HepG2 (cell line): ENCODE results near the gene ATP13A1. TPM values are rescaled to one million over a fixed set of nuclear protein-coding genes. Genes with fewer than 3 reads are reported as not detected.

Experiments used
- GATAD2A ChIP-seq: IDR thresholded peaks from 2 replicates; pipeline ENCODE4 v1.6.1; 2016
- HDAC2 ChIP-seq: sonication (generic); formaldehyde crosslinking; IDR thresholded peaks from 2 replicates; pipeline ENCODE4 v1.4.0; 2020; ENCODE audit warnings: missing genetic modification reagents
- MEIS1 ChIP-seq: sonication (generic); formaldehyde crosslinking; IDR thresholded peaks from 2 replicates; pipeline ENCODE4 v1.9.0; 2021; ENCODE audit warnings: mild to moderate bottlenecking, missing genetic modification reagents, moderate library complexity, borderline replicate concordance
- MTF1 ChIP-seq: sonication (generic); formaldehyde crosslinking; IDR thresholded peaks from 2 replicates; pipeline ENCODE4 v1.5.0; 2020; ENCODE audit warnings: missing genetic modification reagents
- NAIF1 ChIP-seq: sonication (generic); formaldehyde crosslinking; IDR thresholded peaks from 2 replicates; pipeline ENCODE4 v1.5.0; 2020; ENCODE audit warnings: mild to moderate bottlenecking, missing genetic modification reagents, borderline replicate concordance
- NR2F2 ChIP-seq: IDR thresholded peaks from 2 replicates; pipeline ENCODE4 v1.6.1; 2012; ENCODE audit warnings: low read depth, inconsistent platforms, borderline replicate concordance
- POLR2AphosphoS2 ChIP-seq: IDR thresholded peaks from 2 replicates; pipeline ENCODE4 v1.6.1; 2011; ENCODE audit warnings: low read depth, low read length, improper control_type of control experiment
- RNF219 ChIP-seq: sonication (generic); formaldehyde crosslinking; IDR thresholded peaks from 2 replicates; pipeline ENCODE4 v1.5.0; 2020; ENCODE audit warnings: mild to moderate bottlenecking, missing genetic modification reagents
- ZBTB7B ChIP-seq: sonication (generic); formaldehyde crosslinking; IDR thresholded peaks from 2 replicates; pipeline ENCODE4 v1.4.0; 2020; ENCODE audit warnings: missing genetic modification reagents
- ZNF207 ChIP-seq: fragments of 450-650 bp; IDR thresholded peaks from 2 replicates; pipeline ENCODE4 v1.6.1; 2016; ENCODE audit warnings: antibody characterized with exemption, borderline replicate concordance
- ZNF547 ChIP-seq: sonication (generic); formaldehyde crosslinking; IDR thresholded peaks from 2 replicates; pipeline ENCODE4 v1.5.1; 2020; ENCODE audit warnings: mild to moderate bottlenecking, missing genetic modification reagents
- ZNF7 ChIP-seq: IDR thresholded peaks from 2 replicates; pipeline ENCODE4 v1.6.1; 2016; ENCODE audit warnings: missing biosample characterization, missing genetic modification reagents
- ZNF704 ChIP-seq: sonication (generic); formaldehyde crosslinking; IDR thresholded peaks from 2 replicates; pipeline ENCODE4 v1.8.1; 2023; ENCODE audit warnings: mild to moderate bottlenecking, inconsistent platforms, moderate library complexity, missing genetic modification reagents, borderline replicate concordance
- ZNF737 ChIP-seq: sonication (generic); formaldehyde crosslinking; IDR thresholded peaks from 2 replicates; pipeline ENCODE4 v1.5.0; 2020; ENCODE audit warnings: missing genetic modification reagents, mild to moderate bottlenecking, borderline replicate concordance
- polyA plus RNA-seq, 8 experiments: library from polyadenylated mRNA; depleted of rRNA in 3 of 8; stranded (reverse) in 7 of 8; unstranded in 1 of 8; fragments of >200 nt; fragmentation: Illumina TruSeq in 4 of 8; extraction: Trizol in 4 of 8; gene quantifications; 2 replicates each; pipeline versions ENCODE4 v1.2.1 to v1.2.3, GENCODE V29; 2011 to 2016; ENCODE audit warnings: low read depth in 4 of 8, missing spikeins in 1 of 8, mixed read lengths in 1 of 8; ENCODE audit not compliant: insufficient read depth in 1 of 8
- total RNA-seq, 5 experiments: library from RNA; depleted of rRNA; stranded (reverse); fragments of >200 nt; fragmentation: Illumina TruSeq; extraction: Trizol; gene quantifications; 2 replicates each; pipeline ENCODE4 v1.2.3, GENCODE V29; 2016; ENCODE audit warnings: low read depth in 1 of 5
- TF ChIP-seq, protein P1 (sequence below): sonication (generic); formaldehyde crosslinking; IDR thresholded peaks from 2 replicates; pipeline ENCODE4 v1.5.0; 2020; ENCODE audit warnings: mild to moderate bottlenecking, missing genetic modification reagents, borderline replicate concordance
- TF ChIP-seq, protein P2 (sequence below): sonication (generic); formaldehyde crosslinking; IDR thresholded peaks from 2 replicates; pipeline ENCODE4 v1.4.0; 2020; ENCODE audit warnings: mild to moderate bottlenecking, missing genetic modification reagents, borderline replicate concordance

Gene ATP13A1
- total and polyA plus RNA-seq, 2 of the 13 experiments (the other 11 are each of a cell fraction or from before 2014, with no cell fraction given) = 23.2 to 41.7 TPM

GRCh38 chr19:19668230-19669012, 4.9 kb upstream of the ATP13A1 start, which contains the start of gene ZNF101 (continued):
- TF ChIP-seq ZNF704 (CRISPR knock-in tag) = no peak; the same call in 1 of the 2 replicates
- TF ChIP-seq NR2F2 = peak; percentile 68; the same call in 1 of the 2 replicates
- TF ChIP-seq RNF219 (CRISPR knock-in tag) = 0 out of 2 replicates have a peak, but pooled peaks have one; percentile 58
- TF ChIP-seq, protein P1, sequence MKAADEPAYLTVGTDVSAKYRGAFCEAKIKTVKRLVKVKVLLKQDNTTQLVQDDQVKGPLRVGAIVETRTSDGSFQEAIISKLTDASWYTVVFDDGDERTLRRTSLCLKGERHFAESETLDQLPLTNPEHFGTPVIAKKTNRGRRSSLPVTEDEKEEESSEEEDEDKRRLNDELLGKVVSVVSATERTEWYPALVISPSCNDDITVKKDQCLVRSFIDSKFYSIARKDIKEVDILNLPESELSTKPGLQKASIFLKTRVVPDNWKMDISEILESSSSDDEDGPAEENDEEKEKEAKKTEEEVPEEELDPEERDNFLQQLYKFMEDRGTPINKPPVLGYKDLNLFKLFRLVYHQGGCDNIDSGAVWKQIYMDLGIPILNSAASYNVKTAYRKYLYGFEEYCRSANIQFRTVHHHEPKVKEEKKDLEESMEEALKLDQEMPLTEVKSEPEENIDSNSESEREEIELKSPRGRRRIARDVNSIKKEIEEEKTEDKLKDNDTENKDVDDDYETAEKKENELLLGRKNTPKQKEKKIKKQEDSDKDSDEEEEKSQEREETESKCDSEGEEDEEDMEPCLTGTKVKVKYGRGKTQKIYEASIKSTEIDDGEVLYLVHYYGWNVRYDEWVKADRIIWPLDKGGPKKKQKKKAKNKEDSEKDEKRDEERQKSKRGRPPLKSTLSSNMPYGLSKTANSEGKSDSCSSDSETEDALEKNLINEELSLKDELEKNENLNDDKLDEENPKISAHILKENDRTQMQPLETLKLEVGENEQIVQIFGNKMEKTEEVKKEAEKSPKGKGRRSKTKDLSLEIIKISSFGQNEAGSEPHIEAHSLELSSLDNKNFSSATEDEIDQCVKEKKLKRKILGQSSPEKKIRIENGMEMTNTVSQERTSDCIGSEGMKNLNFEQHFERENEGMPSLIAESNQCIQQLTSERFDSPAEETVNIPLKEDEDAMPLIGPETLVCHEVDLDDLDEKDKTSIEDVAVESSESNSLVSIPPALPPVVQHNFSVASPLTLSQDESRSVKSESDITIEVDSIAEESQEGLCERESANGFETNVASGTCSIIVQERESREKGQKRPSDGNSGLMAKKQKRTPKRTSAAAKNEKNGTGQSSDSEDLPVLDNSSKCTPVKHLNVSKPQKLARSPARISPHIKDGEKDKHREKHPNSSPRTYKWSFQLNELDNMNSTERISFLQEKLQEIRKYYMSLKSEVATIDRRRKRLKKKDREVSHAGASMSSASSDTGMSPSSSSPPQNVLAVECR (CRISPR knock-in tag) = peak; percentile 77; the same call in 1 of the 2 replicates
- TF ChIP-seq ZNF7 (CRISPR knock-in tag) = no peak
- 0 out of 2 replicates have a peak, but pooled peaks have one; percentile 36 for TF ChIP-seq ZNF547
- TF ChIP-seq, protein P2, sequence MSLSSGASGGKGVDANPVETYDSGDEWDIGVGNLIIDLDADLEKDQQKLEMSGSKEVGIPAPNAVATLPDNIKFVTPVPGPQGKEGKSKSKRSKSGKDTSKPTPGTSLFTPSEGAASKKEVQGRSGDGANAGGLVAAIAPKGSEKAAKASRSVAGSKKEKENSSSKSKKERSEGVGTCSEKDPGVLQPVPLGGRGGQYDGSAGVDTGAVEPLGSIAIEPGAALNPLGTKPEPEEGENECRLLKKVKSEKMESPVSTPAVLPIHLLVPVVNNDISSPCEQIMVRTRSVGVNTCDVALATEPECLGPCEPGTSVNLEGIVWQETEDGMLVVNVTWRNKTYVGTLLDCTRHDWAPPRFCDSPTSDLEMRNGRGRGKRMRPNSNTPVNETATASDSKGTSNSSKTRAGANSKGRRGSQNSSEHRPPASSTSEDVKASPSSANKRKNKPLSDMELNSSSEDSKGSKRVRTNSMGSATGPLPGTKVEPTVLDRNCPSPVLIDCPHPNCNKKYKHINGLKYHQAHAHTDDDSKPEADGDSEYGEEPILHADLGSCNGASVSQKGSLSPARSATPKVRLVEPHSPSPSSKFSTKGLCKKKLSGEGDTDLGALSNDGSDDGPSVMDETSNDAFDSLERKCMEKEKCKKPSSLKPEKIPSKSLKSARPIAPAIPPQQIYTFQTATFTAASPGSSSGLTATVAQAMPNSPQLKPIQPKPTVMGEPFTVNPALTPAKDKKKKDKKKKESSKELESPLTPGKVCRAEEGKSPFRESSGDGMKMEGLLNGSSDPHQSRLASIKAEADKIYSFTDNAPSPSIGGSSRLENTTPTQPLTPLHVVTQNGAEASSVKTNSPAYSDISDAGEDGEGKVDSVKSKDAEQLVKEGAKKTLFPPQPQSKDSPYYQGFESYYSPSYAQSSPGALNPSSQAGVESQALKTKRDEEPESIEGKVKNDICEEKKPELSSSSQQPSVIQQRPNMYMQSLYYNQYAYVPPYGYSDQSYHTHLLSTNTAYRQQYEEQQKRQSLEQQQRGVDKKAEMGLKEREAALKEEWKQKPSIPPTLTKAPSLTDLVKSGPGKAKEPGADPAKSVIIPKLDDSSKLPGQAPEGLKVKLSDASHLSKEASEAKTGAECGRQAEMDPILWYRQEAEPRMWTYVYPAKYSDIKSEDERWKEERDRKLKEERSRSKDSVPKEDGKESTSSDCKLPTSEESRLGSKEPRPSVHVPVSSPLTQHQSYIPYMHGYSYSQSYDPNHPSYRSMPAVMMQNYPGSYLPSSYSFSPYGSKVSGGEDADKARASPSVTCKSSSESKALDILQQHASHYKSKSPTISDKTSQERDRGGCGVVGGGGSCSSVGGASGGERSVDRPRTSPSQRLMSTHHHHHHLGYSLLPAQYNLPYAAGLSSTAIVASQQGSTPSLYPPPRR = peak; percentile 75
- TF ChIP-seq NAIF1 (CRISPR knock-in tag) = 0 out of 2 replicates have a peak, but pooled peaks have one; percentile 42
- TF ChIP-seq HDAC2 = 0 out of 2 replicates have a peak, but pooled peaks have one; percentile 21
- no peak for TF ChIP-seq POLR2AphosphoS2
- TF ChIP-seq GATAD2A (CRISPR knock-in tag) = peak; percentile 75
- TF ChIP-seq MTF1 = no peak
- TF ChIP-seq MEIS1 (CRISPR knock-in tag) = peak; percentile 96; the same call in 1 of the 2 replicates
- no peak for TF ChIP-seq ZNF737
- no peak for TF ChIP-seq ZNF207
- peak; percentile 53; the same call in 1 of the 2 replicates for TF ChIP-seq ZBTB7B (CRISPR knock-in tag)
